Tongue (tissue), 2 donors: ENCODE data around the gene EHD4. TPM values are rescaled to one million over a fixed set of nuclear protein-coding genes. Genes with fewer than 3 reads are reported as not detected.

Experiments used
- DNase-seq: peaks from one replicate; pipeline ENCODE4 v3.0.0-alpha.2; 2015
- total RNA-seq: library from RNA; depleted of rRNA; stranded (reverse); fragments of >200 nt; gene quantifications from one replicate; pipeline ENCODE4 v1.2.3, GENCODE V29; 2014

The EHD4 gene
- total RNA-seq, 1 donor from 2014 or later, result 39.1 TPM

DNA sequence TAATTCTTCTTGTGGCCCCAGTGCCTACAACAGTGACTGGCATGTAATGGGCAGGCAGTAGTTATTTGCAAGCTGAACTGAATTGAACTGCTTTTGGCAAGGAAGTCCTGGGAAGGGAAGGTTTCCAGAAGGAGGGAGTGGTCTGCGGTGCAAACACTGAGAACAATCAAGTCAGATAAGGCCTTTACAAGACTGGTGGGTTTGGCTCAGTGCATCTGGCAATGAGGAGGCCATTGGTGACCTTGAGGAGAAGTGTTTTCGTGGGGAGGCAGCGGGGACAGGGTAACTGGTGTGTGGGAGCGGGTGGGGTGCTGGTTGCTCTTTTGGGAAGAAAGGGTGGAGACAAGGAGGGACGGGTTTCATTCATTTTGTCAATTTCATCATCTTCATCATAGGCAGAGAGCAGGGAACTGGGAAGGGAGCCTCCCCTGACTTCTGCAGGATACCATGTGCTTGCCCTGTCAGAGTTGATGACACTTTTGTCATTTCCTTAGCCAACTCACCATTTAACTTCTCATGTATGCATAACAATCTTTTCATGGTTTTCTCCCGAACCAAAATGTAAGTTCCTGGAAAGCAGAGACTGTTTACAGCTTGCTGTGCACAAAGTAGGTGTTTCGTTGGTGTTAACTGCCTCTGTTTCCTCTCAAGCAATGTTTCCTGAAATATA is 8.4 kb upstream of the EHD4 start:
- no peak for DNase-seq

DNA sequence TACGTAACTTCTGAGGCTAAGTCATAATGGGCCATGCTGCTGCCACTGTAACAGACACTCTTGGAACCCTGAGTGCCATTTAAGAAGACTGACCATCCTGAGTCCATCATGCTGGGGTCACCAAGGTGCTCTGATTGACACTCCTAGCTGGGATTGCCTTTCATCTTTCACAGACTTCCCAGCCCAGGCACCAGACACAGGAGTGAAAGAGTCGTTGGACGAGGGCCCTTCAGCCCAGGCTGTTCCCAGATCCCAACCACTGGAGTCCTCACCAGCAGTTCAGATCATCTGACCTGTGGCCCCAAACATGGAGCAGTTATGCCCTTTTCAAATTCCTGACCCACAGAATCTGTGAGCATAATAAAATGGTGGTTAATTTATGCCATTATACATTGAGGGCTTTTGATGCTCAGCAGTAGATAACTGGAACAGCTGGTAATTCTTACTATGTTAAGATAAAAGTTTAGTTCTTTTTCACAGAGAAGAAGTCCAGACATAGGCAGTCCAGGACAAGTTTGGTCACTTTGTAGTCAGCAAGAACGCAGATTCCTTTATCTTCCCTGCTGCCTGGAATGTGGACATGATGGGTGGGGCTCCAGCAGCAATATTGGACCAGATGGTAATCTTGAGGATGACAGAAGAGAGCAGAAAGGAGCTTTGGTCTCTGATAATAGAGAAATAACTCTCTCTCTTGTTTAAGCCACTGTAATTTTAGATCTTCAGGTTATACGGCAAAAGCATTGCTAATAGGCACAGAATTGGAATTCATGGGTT is 7.3 kb upstream of the EHD4 start:
- DNase-seq, result no peak

DNA sequence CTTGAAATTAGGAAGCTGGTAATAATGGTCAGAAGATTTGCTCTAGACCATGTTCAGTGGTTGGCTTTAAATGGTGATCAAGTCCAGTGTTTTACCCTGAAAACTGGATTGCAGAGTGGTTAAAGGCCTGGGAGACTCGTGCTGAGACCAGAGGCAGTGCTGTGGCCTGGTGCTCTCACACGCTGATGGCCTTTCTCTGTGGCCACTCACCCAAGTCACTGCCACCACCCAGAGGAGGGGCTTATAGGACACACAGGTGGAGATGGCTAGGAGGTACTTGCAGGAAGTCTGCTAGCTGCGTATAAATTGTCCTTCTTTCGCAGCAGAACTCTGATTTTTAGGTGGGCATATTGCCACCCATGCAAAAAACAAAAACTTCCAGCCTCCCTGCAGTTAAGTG is 6.2 kb upstream of the EHD4 start:
- no peak for DNase-seq

DNA sequence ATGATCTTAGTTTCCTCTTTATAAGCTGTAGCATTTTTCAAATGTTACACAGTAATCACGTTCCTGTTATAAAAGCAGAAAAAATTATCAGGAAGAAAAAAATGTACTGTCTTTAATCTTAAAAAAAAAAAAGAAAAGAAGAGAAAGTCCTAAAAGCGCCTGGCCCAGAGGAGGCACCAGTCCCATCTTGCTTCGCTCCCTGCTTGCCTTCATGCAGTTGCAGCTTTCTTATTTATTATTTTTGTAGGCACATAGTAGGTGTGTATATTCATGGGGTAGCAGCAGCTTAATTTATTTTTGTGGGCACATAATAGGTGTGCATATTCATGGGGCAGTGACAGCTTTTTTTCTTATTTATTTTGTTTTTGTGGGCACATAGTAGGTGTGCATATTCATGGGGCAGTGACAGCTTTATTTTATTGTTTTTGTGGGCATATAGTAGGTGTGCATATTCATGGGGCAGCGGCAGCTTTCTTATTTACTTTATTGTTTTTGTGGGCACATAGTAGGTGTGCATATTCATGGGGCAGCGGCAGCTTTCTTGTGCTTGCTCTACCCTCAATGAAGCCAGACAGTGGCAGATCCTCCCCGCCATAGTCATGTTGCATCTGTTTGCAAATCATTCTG is 5.5 kb upstream of the EHD4 start:
- DNase-seq, result no peak

DNA sequence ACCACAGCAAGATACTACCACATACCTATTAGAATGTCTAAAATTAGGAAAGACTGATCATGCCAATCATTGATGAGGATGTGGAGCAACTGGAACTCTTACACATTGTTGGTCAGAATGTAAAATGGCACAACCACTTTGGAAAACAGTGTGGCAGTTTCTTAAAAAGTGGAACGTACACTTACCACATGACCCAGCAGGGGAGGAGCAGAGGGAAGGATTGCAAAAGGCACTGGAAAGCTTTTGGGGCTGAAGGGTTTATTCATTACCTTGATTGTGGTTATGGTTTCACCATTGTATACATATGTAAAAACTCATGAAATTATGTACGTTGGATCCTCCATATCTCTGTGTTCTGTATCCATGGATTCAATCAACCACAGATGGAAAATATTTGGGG is 3.3 kb upstream of the EHD4 start:
- no peak for DNase-seq

DNA sequence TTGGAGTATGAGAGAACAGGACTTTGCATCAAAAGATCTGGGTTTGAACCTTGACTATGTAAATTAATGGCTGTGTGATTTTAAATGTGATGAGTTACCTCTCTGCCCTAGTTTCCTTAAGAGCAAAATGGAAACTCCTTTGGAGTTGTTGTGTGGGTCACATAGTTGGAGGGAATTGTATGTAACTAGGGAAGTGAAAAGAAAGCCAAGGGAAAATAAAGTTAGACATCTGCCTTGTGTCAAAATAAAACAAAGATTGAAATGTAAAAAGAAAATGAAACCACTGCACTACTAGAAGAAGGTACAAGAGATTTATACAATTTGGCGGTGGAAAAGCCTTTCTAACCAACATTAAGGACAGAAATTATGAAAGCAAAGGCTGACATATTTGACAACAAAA is 1.7 kb upstream of the EHD4 start:
- DNase-seq, result no peak

DNA sequence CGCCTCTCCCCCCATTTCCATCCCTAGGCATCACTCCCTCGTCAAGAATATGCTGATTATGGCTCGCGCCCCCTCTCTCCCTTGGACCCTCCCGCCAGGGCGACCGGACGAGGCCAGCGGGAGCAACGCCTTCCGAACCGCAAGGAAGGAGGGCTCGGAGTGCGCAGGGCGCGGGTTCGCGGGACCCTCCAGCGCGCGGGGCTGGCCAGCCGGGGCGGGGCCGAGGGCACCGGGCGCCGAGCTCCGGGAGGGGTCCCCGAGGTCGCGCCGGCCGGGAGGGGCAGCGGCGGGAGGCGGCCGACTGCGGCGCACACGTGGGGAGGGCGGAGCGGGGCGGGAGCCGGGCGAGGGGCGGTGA is 483 bp downstream of the EHD4 start:
- no peak for DNase-seq

DNA sequence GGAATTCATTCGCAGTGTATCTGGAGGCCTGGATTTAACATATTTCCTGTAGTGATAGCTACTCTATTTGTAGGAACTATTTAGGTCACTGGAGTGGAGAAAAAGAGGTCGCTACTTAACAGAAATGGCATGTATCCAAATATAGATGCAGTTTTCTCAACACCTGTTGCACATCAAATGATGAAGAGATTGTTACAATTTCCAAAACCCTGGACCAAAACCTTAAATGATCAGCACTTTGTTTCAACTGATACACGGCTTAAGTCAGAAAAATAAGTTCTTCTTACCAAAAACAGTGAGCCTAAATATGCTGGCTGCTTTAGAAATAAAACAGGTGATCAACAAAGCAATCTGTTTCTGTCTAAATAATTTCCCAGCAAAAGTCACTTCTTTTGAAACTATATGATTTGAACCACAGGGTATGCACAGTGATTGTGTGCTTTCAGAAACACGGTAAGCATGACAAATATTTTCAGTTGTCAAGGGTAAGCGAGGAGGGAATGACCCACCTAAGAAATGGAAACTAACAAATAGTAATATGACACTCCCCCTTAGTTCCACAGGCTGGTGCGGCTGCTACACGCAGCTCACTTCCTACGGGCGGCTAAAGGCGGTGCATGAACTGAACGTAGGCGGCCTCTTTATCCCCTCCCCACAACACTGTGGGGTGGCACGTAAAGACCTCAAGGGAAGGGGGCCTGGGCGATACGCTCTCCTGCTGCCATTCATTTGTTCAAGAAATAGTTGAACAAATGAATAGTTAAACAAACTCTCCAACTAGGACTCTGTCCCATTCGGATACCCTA is 1.1 kb downstream of the EHD4 start:
- peak; percentile 81 for DNase-seq

DNA sequence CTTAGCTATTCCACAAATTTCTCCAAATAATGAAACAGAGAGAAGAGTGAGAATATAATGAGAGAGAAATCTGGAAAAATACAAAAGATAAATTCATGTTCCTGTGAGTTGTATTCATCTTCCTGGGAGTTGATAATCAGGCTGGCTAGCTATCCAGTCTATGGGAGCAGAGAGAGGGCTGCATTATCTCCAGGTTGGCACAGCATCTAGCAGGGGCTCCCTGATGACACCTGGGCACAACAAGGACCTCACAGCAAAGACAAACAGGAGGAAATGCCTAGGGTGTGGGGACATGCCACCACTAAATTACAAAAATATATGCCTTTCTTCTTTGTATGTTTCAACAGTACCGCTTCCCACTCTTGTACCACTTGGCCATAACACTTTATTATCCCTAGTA is 1.9 kb downstream of the EHD4 start:
- no peak for DNase-seq

DNA sequence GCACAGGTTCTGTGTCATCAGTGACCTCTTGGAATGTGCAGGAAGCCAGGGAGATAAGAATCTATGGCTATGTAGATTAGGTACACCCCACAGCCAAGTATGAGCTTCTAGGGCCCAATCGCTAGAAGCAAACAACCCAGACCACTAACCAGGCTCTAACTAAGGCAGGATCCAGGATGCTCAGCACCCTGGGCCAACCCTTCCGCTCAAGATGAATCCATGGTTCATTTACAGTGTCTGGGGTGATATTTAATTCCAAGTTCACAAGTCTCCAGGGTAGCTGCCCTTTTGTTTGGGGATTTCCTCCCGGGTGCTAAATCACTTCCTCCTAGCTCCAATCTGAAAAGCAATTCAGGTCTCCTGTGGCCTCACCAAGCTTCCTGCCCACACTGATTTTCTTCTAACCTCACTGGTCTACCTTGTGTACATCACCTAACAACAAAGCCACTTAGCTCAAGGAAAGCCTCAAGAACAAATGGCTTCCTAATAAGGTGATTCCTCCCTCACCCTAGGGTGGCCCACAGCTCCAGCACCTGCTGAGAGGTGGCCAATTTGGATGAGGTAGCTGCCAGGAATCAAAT is 2.4 kb downstream of the EHD4 start:
- DNase-seq, result no peak

DNA sequence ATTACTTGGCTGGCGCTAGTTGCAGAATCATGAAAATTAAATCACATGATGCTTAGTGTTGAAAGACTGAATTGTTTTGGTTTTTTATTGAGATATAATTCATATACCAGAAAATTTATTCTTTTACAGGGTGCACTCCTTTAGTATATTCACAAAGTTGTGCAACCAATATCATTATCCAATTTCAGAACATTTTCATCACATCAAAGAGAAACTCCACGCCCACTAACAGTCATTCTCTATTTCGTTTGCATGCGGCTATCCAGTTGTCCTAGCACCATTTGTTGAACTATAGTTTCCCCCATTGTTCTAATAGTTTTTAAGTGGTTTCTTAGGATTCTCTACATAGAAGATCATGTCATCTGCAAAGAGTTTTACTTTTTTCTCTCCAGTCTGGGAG is 3.7 kb downstream of the EHD4 start:
- no peak for DNase-seq

DNA sequence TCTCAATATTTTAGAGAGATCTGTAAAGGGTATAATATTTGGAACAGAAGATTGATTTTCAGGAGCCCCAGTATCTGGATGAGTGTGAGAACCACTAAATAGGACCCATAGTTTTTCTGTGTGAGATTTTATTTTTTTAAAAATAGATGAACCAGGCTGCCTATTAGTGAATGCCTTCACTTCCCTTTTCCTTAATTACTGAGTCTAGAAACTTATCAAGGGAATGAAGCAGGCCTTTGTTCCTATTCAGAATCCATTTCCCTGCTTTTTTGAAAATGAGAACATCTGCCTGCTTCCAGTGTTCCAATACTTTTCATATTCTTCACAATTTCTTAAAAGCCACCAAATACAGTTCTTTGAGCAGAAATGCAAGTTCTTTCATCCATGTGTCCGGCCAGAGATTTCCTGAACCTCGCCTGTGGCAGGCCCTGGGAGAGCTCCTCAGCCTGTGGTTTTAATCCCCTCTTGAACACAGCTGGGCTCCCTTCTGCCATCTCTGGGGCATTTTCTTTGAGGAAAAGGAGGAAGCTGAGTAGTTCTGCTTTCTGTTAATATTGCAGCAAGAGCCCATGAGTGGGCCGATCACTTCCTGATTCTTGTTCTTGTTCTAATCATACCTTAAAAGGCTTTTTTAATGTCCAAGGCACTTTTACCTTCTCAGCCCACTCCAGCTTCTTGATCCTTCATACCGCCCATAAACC is 4.7 kb downstream of the EHD4 start:
- no peak for DNase-seq

DNA sequence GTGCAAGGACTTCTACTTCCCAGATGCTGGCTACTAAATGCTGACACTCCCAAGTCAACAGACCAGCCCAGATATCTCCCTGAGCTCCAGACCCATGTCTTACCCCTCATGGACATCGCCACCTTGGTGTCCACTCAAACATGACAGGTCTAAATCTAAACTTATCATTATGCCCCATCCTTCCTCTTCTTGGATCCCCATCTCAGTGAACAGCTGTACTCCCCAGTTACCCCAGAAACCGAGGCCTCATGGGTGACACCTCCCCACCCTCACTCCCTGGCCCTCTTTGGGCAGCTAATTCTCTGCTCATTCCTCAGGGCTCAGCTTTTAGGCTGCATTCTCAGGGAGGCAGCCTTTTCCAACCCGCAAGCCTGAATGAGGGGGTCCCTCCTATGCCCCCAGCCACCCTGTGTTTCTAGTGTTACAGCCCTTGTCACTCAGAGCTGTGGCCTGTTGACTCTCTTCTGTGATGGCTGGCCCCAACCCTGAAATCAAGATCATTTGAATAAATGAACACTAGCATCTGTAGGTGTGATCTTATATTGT is 5.4 kb downstream of the EHD4 start:
- no peak for DNase-seq

DNA sequence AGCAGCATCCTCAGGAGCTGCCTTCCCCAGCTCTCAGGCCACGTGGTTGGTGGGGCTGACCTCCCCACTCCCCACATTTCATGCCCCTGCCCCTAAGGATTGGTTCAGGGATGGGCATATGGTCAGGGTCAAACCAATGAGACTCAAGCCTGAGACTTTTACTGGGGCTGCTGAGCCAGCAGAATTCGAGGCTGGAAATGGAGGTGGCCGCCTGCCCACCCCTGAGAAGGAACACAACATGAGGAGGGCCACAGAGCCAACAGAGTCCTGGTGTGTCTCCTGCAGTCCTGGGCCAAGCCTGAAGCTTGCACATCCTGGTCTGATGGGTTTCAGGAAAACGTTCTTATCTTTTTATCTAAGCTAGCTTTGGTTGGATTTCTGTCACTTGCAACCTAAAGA is 5.9 kb downstream of the EHD4 start:
- DNase-seq, result no peak

DNA sequence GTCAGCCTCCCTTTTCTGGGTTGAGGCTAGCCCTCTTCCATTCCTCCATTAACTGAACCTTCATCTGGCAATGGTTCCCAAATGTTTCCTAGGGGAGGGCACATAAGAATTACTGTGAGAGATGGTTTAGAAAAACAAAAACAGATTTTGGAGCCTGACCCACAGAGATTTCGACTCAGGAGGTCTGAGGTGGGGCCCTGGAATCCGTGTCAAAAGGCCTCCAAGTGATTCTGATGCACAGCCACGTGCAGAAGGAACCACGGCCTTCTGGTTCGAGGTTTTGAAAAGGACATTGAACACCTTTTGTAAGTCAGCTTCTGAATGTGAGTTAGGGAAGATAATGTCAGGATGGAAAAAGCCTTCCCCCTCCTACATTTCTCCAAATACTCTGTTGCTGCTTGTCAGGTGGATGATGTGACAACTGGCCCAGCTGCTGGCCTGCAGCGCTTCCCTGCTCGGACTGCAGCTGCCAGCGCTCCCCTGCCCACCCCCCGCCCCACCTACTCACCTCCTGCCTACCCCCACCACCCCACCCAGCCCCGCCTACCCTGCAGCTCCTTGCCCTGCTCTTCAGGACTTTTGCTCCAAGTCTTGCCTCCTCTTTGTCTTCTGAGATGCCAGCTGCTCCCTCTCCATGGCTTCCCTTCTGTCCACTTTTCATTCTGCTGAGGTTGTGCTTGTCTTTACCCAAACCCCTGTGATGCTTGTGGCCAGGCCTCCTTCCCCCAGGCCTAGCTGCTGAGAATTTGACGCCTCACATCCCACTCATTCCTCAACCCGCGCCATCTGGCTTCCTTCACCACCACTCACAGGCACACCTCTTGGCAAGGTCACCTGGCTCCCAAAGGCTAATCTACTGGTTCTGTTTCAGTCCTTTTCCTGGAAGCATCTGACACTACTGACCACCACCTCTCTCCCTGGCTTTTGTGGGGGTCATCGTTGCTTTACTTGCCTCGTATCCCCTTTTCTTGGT is 6.6 kb downstream of the EHD4 start:
- no peak for DNase-seq

DNA sequence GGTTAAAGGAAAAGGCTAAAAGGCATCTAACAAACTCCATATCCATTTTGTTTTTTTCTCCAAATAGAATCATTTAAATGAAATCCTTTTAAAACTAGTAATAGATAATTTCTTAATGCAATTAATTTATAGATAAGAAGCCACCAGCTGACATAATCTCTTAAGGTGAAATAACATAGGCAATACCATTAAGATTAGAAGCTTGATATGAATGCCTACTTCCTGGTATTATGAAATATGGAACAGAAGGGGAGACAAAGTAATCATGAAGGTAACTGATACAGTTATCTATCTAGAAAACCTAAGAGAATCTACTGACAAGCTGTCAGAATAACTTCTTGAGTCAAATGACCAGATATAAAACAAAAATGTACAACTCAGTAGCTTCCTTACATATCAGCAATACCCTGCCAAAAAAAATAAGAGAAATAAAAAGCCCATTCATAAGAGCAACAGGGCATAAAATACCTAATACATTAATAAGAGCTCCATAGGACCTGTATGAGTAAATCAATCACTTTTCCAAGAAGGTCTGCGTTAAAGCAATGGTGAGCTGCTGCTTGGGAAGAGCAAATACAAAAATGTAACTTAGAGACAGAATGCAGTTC is 10.7 kb downstream of the EHD4 start:
- DNase-seq, result no peak

DNA sequence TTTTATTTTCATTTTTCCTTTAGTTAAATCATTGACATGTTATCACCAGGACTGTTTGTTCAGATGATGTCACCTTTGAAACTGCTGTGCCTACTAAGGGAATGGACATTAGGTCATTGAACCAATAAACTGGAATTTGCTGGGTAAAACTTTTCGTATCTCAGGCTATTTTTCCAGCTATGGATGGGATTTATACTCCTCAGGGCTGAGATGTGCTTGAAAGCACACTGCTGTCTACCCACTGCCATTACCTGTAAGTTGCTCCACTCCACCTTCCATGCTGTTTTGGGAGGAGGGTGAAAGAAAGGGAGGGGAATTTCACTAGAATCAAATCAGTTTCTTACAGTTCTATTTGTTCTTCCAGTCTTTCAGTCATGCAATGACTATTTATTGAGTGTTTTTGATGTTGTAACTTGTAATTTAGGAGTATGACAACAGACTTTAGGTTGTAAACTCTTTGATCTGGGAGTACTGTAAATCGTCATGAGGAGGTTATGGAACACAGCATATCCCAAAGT is 11.3 kb downstream of the EHD4 start:
- no peak for DNase-seq

DNA sequence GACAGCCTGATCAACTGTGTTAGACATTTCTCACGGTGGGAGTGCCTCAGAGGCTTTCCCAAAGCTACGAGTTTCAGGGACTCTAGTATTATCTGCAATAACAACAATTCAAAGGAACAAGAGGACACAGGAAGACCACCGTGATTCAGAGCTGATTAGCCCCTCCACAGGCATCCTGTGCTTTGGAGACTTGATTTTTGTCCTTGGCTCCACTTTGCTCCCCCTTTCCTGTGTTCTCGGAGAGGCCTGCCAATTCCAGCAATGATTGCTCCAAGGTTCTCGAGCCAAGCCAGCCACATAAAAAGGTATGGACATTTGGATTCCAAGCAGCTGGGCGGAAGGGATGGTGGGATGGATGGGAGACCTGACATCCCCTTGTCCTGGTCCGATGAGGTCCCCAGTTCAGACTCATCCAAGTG is 14.3 kb downstream of the EHD4 start:
- DNase-seq, result no peak

DNA sequence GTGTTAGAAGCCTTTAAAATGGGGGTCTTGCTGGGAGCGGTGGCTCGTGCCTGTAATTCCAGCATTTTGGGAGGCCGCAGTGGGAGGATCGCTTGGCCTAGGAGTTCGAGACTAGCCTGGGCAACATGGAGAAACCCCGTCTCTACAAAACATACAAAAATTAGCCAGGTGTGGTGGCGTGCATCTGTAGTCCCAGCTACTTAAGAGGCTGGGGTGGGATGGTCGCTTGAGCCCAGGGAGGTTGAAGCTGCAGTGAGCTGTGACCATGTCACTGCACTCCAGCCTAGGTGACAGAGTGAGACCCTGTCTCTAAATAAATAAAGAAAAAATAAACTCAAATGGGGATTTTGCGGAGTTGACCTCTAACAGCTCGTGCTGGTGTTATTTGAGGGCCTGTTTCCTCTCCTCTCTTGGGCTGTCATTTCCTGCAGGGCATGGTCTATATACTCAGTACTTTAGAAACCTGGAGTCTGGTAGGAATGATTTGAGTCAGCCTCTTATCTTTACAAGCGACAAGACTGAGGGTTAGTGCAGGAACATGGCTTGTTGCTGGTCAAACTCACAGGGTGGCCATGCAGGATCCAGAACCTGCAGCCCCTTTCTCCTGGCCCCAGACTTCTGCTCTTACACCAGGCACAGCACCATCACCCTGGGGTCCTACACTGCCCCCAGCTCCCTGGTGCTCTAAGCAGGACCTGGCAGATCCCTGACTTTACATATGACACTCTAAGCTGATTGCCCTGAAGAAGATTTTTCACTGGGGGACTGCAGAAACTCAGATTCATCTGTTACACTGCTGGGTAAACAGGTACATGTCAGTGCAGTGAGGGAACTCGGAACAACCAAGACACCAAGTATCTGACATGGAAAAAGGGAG is 15.1 kb downstream of the EHD4 start:
- DNase-seq, result no peak
